Thyroid gland (tissue), 4 donors: ENCODE results near the gene SRGAP2B.
"Not testable (repeated sequence)": the region's sequence is repeated elsewhere in the genome, so short reads cannot be mapped to it uniquely, and the experiment has no call there.

Experiments used
- CTCF ChIP-seq, 6 experiments: fragments of 200-600 bp in 3 of 6; fragments of 450-650 bp in 3 of 6; sonication (generic) in 3 of 6; IDR thresholded peaks; one replicate each; pipeline ENCODE4 v1.5.1; 2016 to 2019; ENCODE audit warnings: antibody characterized with exemption in 6 of 6, mild to moderate bottlenecking in 2 of 6, inconsistent platforms in 1 of 6, moderate library complexity in 1 of 6
- POLR2A ChIP-seq, 2 donors: fragments of 450-650 bp; IDR thresholded peaks; one replicate each; pipeline ENCODE4 v1.6.1; 2017; ENCODE audit warnings: antibody characterized with exemption in 2 of 2, mild to moderate bottlenecking in 2 of 2, moderate library complexity in 1 of 2

DNA sequence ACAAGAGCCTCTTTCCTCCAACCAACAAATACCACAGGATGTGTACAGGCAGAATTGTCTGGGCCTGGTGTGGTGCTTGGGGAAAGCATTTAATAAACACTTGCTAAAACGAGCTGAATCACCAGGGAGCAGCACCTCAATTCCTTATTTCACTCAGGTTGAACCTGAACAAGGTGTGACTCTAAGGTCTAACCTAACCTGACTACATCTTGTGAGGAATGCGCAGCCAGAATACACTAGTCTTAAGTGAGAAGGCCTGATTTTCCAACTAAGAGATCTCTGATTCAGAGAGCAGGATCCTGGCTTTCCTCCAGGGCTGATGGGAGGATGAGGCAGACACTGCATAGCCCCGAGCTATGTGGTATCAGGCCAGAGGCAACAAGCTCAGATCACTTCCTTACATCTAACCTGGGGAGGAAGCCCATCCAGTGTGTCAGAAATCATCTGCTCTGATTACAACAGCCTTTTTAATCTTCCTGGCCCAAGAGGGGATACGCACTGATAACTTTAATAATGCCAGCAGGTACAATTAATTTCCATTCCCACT, 158.9 kb downstream of the SRGAP2B start:
- not testable (repeated sequence) for TF ChIP-seq CTCF, POLR2A (IDR thresholded peaks at IDR 0.05)
